Measurements from ENCODE around the gene DNAH10. TPM values are rescaled to one million over a fixed set of nuclear protein-coding genes. Genes with fewer than 3 reads are reported as not detected.

The DNAH10 gene
- total RNA-seq, 2 donors from 2014 or later = 0.09 to 0.64 TPM

DNA sequence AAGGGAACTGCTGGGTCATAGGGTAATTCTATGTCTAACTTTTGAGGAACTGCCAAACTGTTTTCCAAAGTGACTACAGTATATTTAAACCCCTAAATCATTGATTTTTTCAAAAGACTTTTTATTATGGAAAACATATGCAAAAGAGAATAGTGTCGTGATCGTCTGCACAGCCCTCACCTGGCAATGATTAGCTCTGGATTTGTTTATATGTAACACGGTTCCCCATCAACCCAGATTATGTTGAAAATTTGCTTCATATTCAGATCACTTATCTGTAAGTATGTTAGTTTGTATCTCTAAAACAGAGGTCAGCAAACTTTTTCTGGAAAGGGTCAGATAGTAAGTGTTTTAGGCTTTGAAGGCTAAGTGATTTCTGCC lies 157.9 kb downstream of the DNAH10 start:
- Histone ChIP-seq H3K9ac (ENCODE audit: extremely low read depth, low read length, poor library complexity, severe bottlenecking) (no peak overlapping the region), H3K27me3 (ENCODE audit: control insufficient read depth, insufficient read depth, low read length, poor library complexity, severe bottlenecking) (no peaks in the 10 kb centered on the region), H3K4me1 (ENCODE audit: control insufficient read depth, insufficient read depth, low read length) (no peaks in the 10 kb centered on the region), H3K36me3 (ENCODE audit: control insufficient read depth, insufficient read depth, low read length) (no peaks in the 10 kb centered on the region), H3K4me3 (ENCODE audit: low read length) (no peak overlapping the region), H3K9me3 (ENCODE audit: control insufficient read depth, low read length) (no peaks in the 10 kb centered on the region), H3K27ac (ENCODE audit: low read depth, low read length) (no peak overlapping the region)
- H3K4me1 Mint-ChIP-seq = no peaks in the 10 kb centered on the region
- 87% methylated on average over 3 of the region's 3 CpGs; no CpG with 5 or more reads in 1 of the 2 experiments for WGBS, 2 experiments (ENCODE audit: insufficient coverage in 1 of 2, insufficient read length in 1 of 2)
- no peak overlapping the region for H3K27ac Mint-ChIP-seq
- no peak for DNase-seq
- TF ChIP-seq, protein P1, sequence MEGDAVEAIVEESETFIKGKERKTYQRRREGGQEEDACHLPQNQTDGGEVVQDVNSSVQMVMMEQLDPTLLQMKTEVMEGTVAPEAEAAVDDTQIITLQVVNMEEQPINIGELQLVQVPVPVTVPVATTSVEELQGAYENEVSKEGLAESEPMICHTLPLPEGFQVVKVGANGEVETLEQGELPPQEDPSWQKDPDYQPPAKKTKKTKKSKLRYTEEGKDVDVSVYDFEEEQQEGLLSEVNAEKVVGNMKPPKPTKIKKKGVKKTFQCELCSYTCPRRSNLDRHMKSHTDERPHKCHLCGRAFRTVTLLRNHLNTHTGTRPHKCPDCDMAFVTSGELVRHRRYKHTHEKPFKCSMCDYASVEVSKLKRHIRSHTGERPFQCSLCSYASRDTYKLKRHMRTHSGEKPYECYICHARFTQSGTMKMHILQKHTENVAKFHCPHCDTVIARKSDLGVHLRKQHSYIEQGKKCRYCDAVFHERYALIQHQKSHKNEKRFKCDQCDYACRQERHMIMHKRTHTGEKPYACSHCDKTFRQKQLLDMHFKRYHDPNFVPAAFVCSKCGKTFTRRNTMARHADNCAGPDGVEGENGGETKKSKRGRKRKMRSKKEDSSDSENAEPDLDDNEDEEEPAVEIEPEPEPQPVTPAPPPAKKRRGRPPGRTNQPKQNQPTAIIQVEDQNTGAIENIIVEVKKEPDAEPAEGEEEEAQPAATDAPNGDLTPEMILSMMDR (conservative IDR thresholded peaks at IDR 0.05) = no peak
- no peaks in the 10 kb centered on the region for H3K36me3 Mint-ChIP-seq (ENCODE audit: low read depth)
- H3K27me3 Mint-ChIP-seq (ENCODE audit: insufficient read depth) = peaks cover 3% of the 10 kb centered on the region
- no peaks in the 10 kb centered on the region for H3K9me3 Mint-ChIP-seq
- H3K4me3 Mint-ChIP-seq = no peak overlapping the region

- no peak overlapping the region for H3K4me3 ChIP-seq (ENCODE audit: low read length)
- H3K4me3 Mint-ChIP-seq = no peak overlapping the region
- H3K27me3 ChIP-seq (ENCODE audit: control insufficient read depth, insufficient read depth, low read length, poor library complexity, severe bottlenecking) = no peaks in the 10 kb centered on the region
- no peaks in the 10 kb centered on the region for H3K9me3 ChIP-seq (ENCODE audit: control insufficient read depth, low read length)
- no peaks in the 10 kb centered on the region for H3K4me1 Mint-ChIP-seq
- WGBS, 2 experiments (ENCODE audit: insufficient coverage in 1 of 2, insufficient read length in 1 of 2) = 80 to 93% methylated on average over 1 to 2 of the region's 2 CpGs
- DNase-seq = no peak
- no peak overlapping the region for H3K9ac ChIP-seq (ENCODE audit: extremely low read depth, low read length, poor library complexity, severe bottlenecking)
- H3K36me3 Mint-ChIP-seq (ENCODE audit: low read depth) = no peaks in the 10 kb centered on the region
- H3K36me3 ChIP-seq (ENCODE audit: control insufficient read depth, insufficient read depth, low read length) = no peaks in the 10 kb centered on the region
- no peak overlapping the region for H3K27ac ChIP-seq (ENCODE audit: low read depth, low read length)
- no peaks in the 10 kb centered on the region for H3K4me1 ChIP-seq (ENCODE audit: control insufficient read depth, insufficient read depth, low read length)
- no peaks in the 10 kb centered on the region for H3K9me3 Mint-ChIP-seq
- TF ChIP-seq, protein P1 (conservative IDR thresholded peaks at IDR 0.05) = no peak
- peaks cover 2% of the 10 kb centered on the region for H3K27me3 Mint-ChIP-seq (ENCODE audit: insufficient read depth)
- no peak overlapping the region for H3K27ac Mint-ChIP-seq
These were observed 160.9 kb downstream of the DNAH10 start for GRCh38 chr12:123923038-123923437.

GRCh38 chr12:123923927-123924326 lies 161.8 kb downstream of the DNAH10 start:
- H3K4me1 ChIP-seq (ENCODE audit: control insufficient read depth, insufficient read depth, low read length) = no peaks in the 10 kb centered on the region
- no peaks in the 10 kb centered on the region for H3K9me3 ChIP-seq (ENCODE audit: control insufficient read depth, low read length)
- no peaks in the 10 kb centered on the region for H3K36me3 ChIP-seq (ENCODE audit: control insufficient read depth, insufficient read depth, low read length)
- H3K4me1 Mint-ChIP-seq = no peaks in the 10 kb centered on the region
- no peaks in the 10 kb centered on the region for H3K36me3 Mint-ChIP-seq (ENCODE audit: low read depth)
- TF ChIP-seq, protein P1 (conservative IDR thresholded peaks at IDR 0.05) = no peak
- H3K27me3 ChIP-seq (ENCODE audit: control insufficient read depth, insufficient read depth, low read length, poor library complexity, severe bottlenecking) = no peaks in the 10 kb centered on the region
- no peak overlapping the region for H3K27ac ChIP-seq (ENCODE audit: low read depth, low read length)
- no peak overlapping the region for H3K4me3 ChIP-seq (ENCODE audit: low read length)
- H3K4me3 Mint-ChIP-seq = no peak overlapping the region
- 92 to 97% methylated on average over 6 to 7 of the region's 7 CpGs for WGBS, 2 experiments (ENCODE audit: insufficient coverage in 1 of 2, insufficient read length in 1 of 2)
- H3K27me3 Mint-ChIP-seq (ENCODE audit: insufficient read depth) = peaks cover 1% of the 10 kb centered on the region
- DNase-seq = no peak
- no peak overlapping the region for H3K9ac ChIP-seq (ENCODE audit: extremely low read depth, low read length, poor library complexity, severe bottlenecking)
- H3K9me3 Mint-ChIP-seq = no peaks in the 10 kb centered on the region
- H3K27ac Mint-ChIP-seq = no peak overlapping the region
